ENCODE results near the gene DISC1. TPM values are rescaled to one million over a fixed set of nuclear protein-coding genes. Genes with fewer than 3 reads are reported as not detected.

The DISC1 gene
- polyA plus RNA-seq, 1 of the 3 experiments (the other 2 are of a cell fraction) = 1.7 TPM

GRCh38 chr1:231576804-231577718, 49.5 kb upstream of the DISC1 start:
- no peaks in the 10 kb centered on the region for H3K27me3 ChIP-seq (ENCODE audit: insufficient read depth)
- no peak overlapping the region for H3K9ac ChIP-seq
- H4K20me1 ChIP-seq (ENCODE audit: insufficient read depth) = no peaks in the 10 kb centered on the region
- H3K27ac ChIP-seq (ENCODE audit: low read depth in 2 of 2, low read length in 1 of 2) = no peak overlapping the region
- no peaks in the 10 kb centered on the region for H3K9me2 ChIP-seq
- H3F3A ChIP-seq (replicated peaks; ENCODE audit: insufficient read depth) = no peaks in the 10 kb centered on the region
- no peaks in the 10 kb centered on the region; a peak in 1 of 4 replicates for H3K4me1 ChIP-seq (ENCODE audit: control insufficient read depth in 1 of 2, insufficient read depth in 2 of 2, low read depth in 1 of 2, low read length in 1 of 2)
- H3K9me3 ChIP-seq = no peaks in the 10 kb centered on the region
- no peak overlapping the region for H3K4me3 ChIP-seq (ENCODE audit: low read depth in 2 of 2, low read length in 1 of 2)
- CTCF ChIA-PET = interaction anchor here (1.2 to 1.3 kb wide), 2 partner anchors 10 to 239 kb away, joined by 3 to 4 read pairs; partner anchors contain the start of genes EXOC8 and SPRTN
- no peaks in the 10 kb centered on the region for H3K36me3 ChIP-seq (replicated peaks in 1 of 2; ENCODE audit: control insufficient read depth in 1 of 2, insufficient read depth in 2 of 2, low read length in 1 of 2)
- WGBS (ENCODE audit: low lambda C conversion rate) = 80% methylated on average over 11 of the region's 11 CpGs
- no peak overlapping the region for H3K4me2 ChIP-seq
- TF ChIP-seq RXRA (IDR thresholded peaks at IDR 0.05; ENCODE audit: borderline replicate concordance, low read depth) (no peak), PBX3 (IDR thresholded peaks at IDR 0.05) (no peak), TEAD4 (IDR thresholded peaks at IDR 0.05; ENCODE audit: borderline replicate concordance, insufficient read depth) (no peak), SIN3A (IDR thresholded peaks at IDR 0.05; ENCODE audit: borderline replicate concordance, low read depth, low read length) (no peak), FOXJ3 (CRISPR knock-in tag; IDR thresholded peaks at IDR 0.05) (no peak), RFX5 (IDR thresholded peaks at IDR 0.05; ENCODE audit: low read length) (no peak), POLR2AphosphoS5 (IDR thresholded peaks at IDR 0.05; ENCODE audit: low read depth, low read length) (no peak), EP300 (IDR thresholded peaks at IDR 0.05; ENCODE audit: borderline replicate concordance in 1 of 2, low read depth in 1 of 2, low read length in 1 of 2) (no peak), REST (IDR thresholded peaks at IDR 0.05; ENCODE audit: low read depth, low read length) (no peak), EZH2phosphoT487 (IDR thresholded peaks at IDR 0.05; ENCODE audit: borderline replicate concordance, low read depth) (no peak), CHD2 (IDR thresholded peaks at IDR 0.05; ENCODE audit: low read length, partially characterized antibody) (no peak), GABPA (IDR thresholded peaks at IDR 0.05; ENCODE audit: low read depth) (no peak), RAD21 (IDR thresholded peaks at IDR 0.05; ENCODE audit: low read length) (no peak), NFIC (IDR thresholded peaks at IDR 0.05; ENCODE audit: borderline replicate concordance) (no peak), YY1 (IDR thresholded peaks at IDR 0.05; ENCODE audit: low read depth) (no peak), FOSL2 (IDR thresholded peaks at IDR 0.05; ENCODE audit: borderline replicate concordance, low read depth) (no peak)
- no peaks in the 10 kb centered on the region; the same call in 1 of the 2 replicates for H3K79me2 ChIP-seq (ENCODE audit: insufficient read depth)
- no peak for DNase-seq
- POLR2A ChIA-PET = no interaction called here
- no peak overlapping the region for H2AFZ ChIP-seq (ENCODE audit: low read depth)

Data from SK-N-SH (cell line).